Stomach (tissue), 9 donors: Measurements from ENCODE around the gene SETDB2. TPM values are rescaled to one million over a fixed set of nuclear protein-coding genes. Genes with fewer than 3 reads are reported as not detected.

ENCODE experiments used
- DNase-seq, 2 donors: peaks; one replicate each; pipeline versions ENCODE4 v3.0.0 to v3.0.0-alpha.2; 2013 to 2019
- H3K27ac ChIP-seq, 5 donors: fragments of 200-600 bp in 4 of 5; sonication (generic) in 4 of 5; one replicate each; pipeline ENCODE4 v1.5.1; 2013 to 2019; ENCODE audit warnings: mild to moderate bottlenecking in 1 of 5, moderate library complexity in 1 of 5
- H3K27me3 ChIP-seq, 3 donors: fragments of 200-600 bp; sonication (generic); one replicate each; pipeline ENCODE4 v1.5.1; 2017 to 2019; ENCODE audit warnings: mixed run types in 1 of 3
- H3K36me3 ChIP-seq, 4 donors: fragments of 200-600 bp; sonication (generic); 1 replicate in 3 of 4; 2 replicates in 1 of 4; pipeline ENCODE4 v1.5.1; 2016 to 2019
- H3K4me1 ChIP-seq, 4 donors: fragments of 200-600 bp; sonication (generic); one replicate each; pipeline ENCODE4 v1.5.1; 2016 to 2019
- H3K4me3 ChIP-seq, 4 donors: fragments of 200-600 bp; sonication (generic) in 3 of 4; one replicate each; pipeline ENCODE4 v1.5.1; 2016 to 2019; ENCODE audit warnings: mild to moderate bottlenecking in 1 of 4
- H3K9me3 ChIP-seq, 4 donors: fragments of 200-600 bp; sonication (generic); one replicate each; pipeline ENCODE4 v1.5.1; 2016 to 2019
- EP300 ChIP-seq: sonication (generic); formaldehyde crosslinking; IDR thresholded peaks from one replicate; pipeline ENCODE4 v1.6.1; 2017; ENCODE audit warnings: antibody characterized with exemption
- POLR2A ChIP-seq, 4 donors: fragments of 450-650 bp; IDR thresholded peaks; one replicate each; pipeline ENCODE4 v1.6.1; 2016; ENCODE audit warnings: antibody characterized with exemption in 4 of 4, control low read depth in 2 of 4, mild to moderate bottlenecking in 1 of 4, moderate library complexity in 1 of 4
- POLR2AphosphoS5 ChIP-seq, 3 donors: sonication (generic); formaldehyde crosslinking; IDR thresholded peaks; one replicate each; pipeline ENCODE4 v1.6.1; 2016; ENCODE audit warnings: antibody characterized with exemption in 3 of 3
- WGBS, 5 donors: extraction: QIAGEN DNeasy Blood & Tissue Kit in 3 of 5; methylation state at CpG; one replicate each; pipeline versions ENCODE4 v1.1.5 to v1.1.7; 2013 to 2018; 5-methylcytosine and 5-hydroxymethylcytosine counted together
- intact Hi-C: fragments of 100-400 bp; cut with DNase I; formaldehyde crosslinking; loops from one replicate; pipeline ENCODE4 v1.15.1; 2023; ENCODE audit warnings: low total_unique reads
- polyA plus RNA-seq, 3 donors: library from polyadenylated mRNA; stranded (reverse); fragments of 200-250 nt; gene quantifications; one replicate each; pipeline ENCODE4 v1.2.3, GENCODE V29; 2013
- total RNA-seq, 5 donors: library from RNA; depleted of rRNA; stranded (reverse); fragments of >200 nt; gene quantifications; one replicate each; pipeline versions ENCODE4 v1.1.0 to v1.2.3, GENCODE V29; 2014 to 2016
- TF ChIP-seq, protein P1 (sequence below), 7 experiments: fragments of 450-650 bp in 4 of 7; fragments of 200-600 bp in 3 of 7; sonication (generic) in 3 of 7; IDR thresholded peaks; one replicate each; pipeline ENCODE4 v1.5.1; 2016 to 2019; ENCODE audit warnings: antibody characterized with exemption in 7 of 7, control low read depth in 2 of 7, mild to moderate bottlenecking in 1 of 7
- donor health status: healthy with polysubstance abuse.
- donor health status: Bipolar disorder and iron deficiency.
- donor health status: healthy.

Gene SETDB2
- total and polyA plus RNA-seq, 8 donors = 3.4 to 28.6 (median 7.3) TPM

DNA sequence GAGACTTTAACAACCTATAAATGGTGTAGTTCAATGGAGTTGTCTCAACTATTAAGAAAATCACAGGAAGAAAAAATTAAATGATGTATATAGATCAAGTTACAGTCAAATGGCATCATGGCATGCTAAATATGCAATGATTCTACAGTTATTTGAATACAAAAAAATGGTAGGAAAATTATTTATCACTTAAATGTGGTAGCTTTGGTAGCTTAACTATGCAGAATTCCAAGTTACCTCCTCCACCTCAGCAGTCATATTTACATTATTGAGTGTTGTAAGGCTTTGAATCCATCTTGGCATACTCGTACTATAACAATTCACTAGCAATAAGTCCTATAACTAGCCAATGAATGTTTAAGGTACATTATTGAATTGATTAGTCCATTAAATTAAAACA, 37.0 kb upstream of the SETDB2 start:
- Histone ChIP-seq H3K27ac (no peak overlapping the region), H3K9me3 (peaks cover 0 to 20% (median 11%) of the 10 kb centered on the region in 4 donors), H3K36me3 (no peaks in the 10 kb centered on the region), H3K4me1 (peaks cover 0 to 8% (median 2%) of the 10 kb centered on the region in 4 donors), H3K4me3 (no peak overlapping the region), H3K27me3 (no peaks in the 10 kb centered on the region)
- 88 to 97% (median 94%) methylated on average over 1 of the region's 1 CpG for WGBS, 5 donors
- DNase-seq = no peak
- TF ChIP-seq POLR2A (IDR thresholded peaks at IDR 0.05) (no peak), EP300 (no peak), POLR2AphosphoS5 (IDR thresholded peaks at IDR 0.05) (no peak)
- TF ChIP-seq, protein P1, sequence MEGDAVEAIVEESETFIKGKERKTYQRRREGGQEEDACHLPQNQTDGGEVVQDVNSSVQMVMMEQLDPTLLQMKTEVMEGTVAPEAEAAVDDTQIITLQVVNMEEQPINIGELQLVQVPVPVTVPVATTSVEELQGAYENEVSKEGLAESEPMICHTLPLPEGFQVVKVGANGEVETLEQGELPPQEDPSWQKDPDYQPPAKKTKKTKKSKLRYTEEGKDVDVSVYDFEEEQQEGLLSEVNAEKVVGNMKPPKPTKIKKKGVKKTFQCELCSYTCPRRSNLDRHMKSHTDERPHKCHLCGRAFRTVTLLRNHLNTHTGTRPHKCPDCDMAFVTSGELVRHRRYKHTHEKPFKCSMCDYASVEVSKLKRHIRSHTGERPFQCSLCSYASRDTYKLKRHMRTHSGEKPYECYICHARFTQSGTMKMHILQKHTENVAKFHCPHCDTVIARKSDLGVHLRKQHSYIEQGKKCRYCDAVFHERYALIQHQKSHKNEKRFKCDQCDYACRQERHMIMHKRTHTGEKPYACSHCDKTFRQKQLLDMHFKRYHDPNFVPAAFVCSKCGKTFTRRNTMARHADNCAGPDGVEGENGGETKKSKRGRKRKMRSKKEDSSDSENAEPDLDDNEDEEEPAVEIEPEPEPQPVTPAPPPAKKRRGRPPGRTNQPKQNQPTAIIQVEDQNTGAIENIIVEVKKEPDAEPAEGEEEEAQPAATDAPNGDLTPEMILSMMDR (IDR thresholded peaks at IDR 0.05) = no peak
- intact Hi-C loops = no loop called here

DNA sequence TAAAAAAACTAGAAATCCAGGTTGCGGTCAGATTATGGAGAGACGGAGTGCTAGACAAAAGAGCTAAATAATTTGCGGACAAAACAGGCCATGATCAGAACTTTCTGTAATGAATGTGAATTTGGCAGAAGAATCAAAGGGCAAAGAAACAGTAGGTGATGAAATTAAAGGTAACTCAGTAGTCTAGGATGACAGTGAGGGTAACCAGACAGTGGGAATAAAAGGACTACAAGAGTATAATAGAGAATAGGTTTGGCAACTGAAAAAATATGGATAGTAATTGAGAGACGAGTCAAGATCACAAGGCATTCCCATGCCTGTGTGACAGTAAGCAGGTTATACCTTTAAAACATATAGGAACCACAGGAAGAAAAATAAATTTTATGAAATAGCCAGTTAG, 36.1 kb upstream of the SETDB2 start:
- no peaks in the 10 kb centered on the region for H3K36me3 ChIP-seq
- intact Hi-C loops = no loop called here
- TF ChIP-seq, protein P1 (IDR thresholded peaks at IDR 0.05) = no peak
- no peak for TF ChIP-seq POLR2A (IDR thresholded peaks at IDR 0.05)
- TF ChIP-seq EP300 = no peak
- no peak for TF ChIP-seq POLR2AphosphoS5 (IDR thresholded peaks at IDR 0.05)
- H3K27me3 ChIP-seq = no peaks in the 10 kb centered on the region
- H3K4me1 ChIP-seq = peaks cover 0 to 4% (median 0%) of the 10 kb centered on the region in 4 donors
- no peak for DNase-seq
- peak overlapping the region in 1 of 5 donors; percentile 60 for H3K27ac ChIP-seq
- no peak overlapping the region for H3K4me3 ChIP-seq
- peaks cover 0 to 20% (median 11%) of the 10 kb centered on the region in 4 donors for H3K9me3 ChIP-seq
- 84 to 96% (median 94%) methylated on average over 4 of the region's 4 CpGs for WGBS, 5 donors

- peaks cover 0 to 4% (median 0%) of the 10 kb centered on the region in 4 donors for H3K4me1 ChIP-seq
- peak overlapping the region in 1 of 5 donors; percentile 60 for H3K27ac ChIP-seq
- no peak overlapping the region for H3K4me3 ChIP-seq
- no peaks in the 10 kb centered on the region for H3K27me3 ChIP-seq
- no peaks in the 10 kb centered on the region for H3K36me3 ChIP-seq
- TF ChIP-seq, protein P1 (IDR thresholded peaks at IDR 0.05) = no peak
- no peak for TF ChIP-seq EP300
- peak in 1 of 3 donors; percentile 5 for TF ChIP-seq POLR2AphosphoS5 (IDR thresholded peaks at IDR 0.05)
- no peak for TF ChIP-seq POLR2A (IDR thresholded peaks at IDR 0.05)
- 58 to 69% (median 67%) methylated on average over 3 of the region's 3 CpGs for WGBS, 5 donors
- H3K9me3 ChIP-seq = peaks cover 0 to 17% (median 11%) of the 10 kb centered on the region in 4 donors
- intact Hi-C loops = no loop called here
- peak in 1 of 2 donors; percentile 5 for DNase-seq
These were observed 35.1 kb upstream of the SETDB2 start for GRCh38 chr13:49409008-49409407.

- Histone ChIP-seq H3K27me3 (no peaks in the 10 kb centered on the region), H3K4me3 (no peak overlapping the region), H3K36me3 (no peaks in the 10 kb centered on the region), H3K9me3 (peaks cover 0 to 8% (median 5%) of the 10 kb centered on the region in 4 donors), H3K27ac (peak overlapping the region in 1 of 5 donors; percentile 5), H3K4me1 (peaks cover 0 to 4% (median 0%) of the 10 kb centered on the region in 4 donors)
- WGBS, 5 donors = 72 to 90% (median 78%) methylated on average over 4 of the region's 4 CpGs
- TF ChIP-seq POLR2AphosphoS5 (IDR thresholded peaks at IDR 0.05) (no peak), POLR2A (IDR thresholded peaks at IDR 0.05) (no peak), EP300 (no peak)
- TF ChIP-seq, protein P1 (IDR thresholded peaks at IDR 0.05) = no peak
- intact Hi-C loops = no loop called here
- DNase-seq = no peak
These were observed 34.1 kb upstream of the SETDB2 start for GRCh38 chr13:49410006-49410405.
